K562 (cell line): Measurements from ENCODE around the gene KIAA0825. TPM values are rescaled to one million over a fixed set of nuclear protein-coding genes. Genes with fewer than 3 reads are reported as not detected.

Experiments used
- ATAC-seq: fragments of 200-7000 bp; cut with Tn5 transposase; 3 replicates; pipeline ENCODE4 v1.9.1; 2020; ENCODE audit warnings: moderate library complexity
- BruUV-seq: library from RNA; stranded (reverse); fragments of 400-500 nt; replicated peaks from 2 replicates; lab custom pipeline; 2021; lab: Mats Ljungman, UMichigan
- CTCF ChIA-PET: fragments of 300-600 bp; formaldehyde crosslinking; extraction: SDS; loops from one replicate; lab custom pipeline; 2021; ENCODE audit warnings: low intra/inter-chr PET ratio; lab: Yijun Ruan, JAX
- POLR2A ChIA-PET: fragments of 300-600, 350-650 bp; sonication (Branson Sonifier 250); formaldehyde crosslinking; extraction: SDS; loops from one replicate; lab custom pipeline; 2021; ENCODE audit warnings: antibody characterized with exemption, inconsistent platforms; lab: Yijun Ruan, JAX
- DNase-seq, 4 experiments: peaks; one replicate each; pipeline versions ENCODE4 v3.0.0 to v3.0.0-alpha.2; 2011 to 2018; ENCODE audit warnings: low spot score in 3 of 4, mixed read lengths in 3 of 4; ENCODE audit errors: extremely low read depth in 1 of 4
- FAIRE-seq: peaks from 2 replicates; lab custom pipeline; 2011; peaks lifted over from hg19 to GRCh38; lab: Jason Lieb, UNC
- H2AFZ ChIP-seq: 2 replicates; pipeline ENCODE4 v1.6.0; 2011; ENCODE audit warnings: low read depth, low read length, control low read depth, inconsistent platforms
- H3K27ac ChIP-seq: fragments of 200-600 bp; 3 replicates; pipeline ENCODE4 v1.8.0; 2011; ENCODE audit warnings: low read depth, mild to moderate bottlenecking, control low read depth, inconsistent platforms, low read length, moderate library complexity, mixed read lengths; ENCODE audit errors: extremely low read depth
- H3K27me3 ChIP-seq, 2 experiments: fragments of 300-600 bp in 1 of 2; 2 replicates in 1 of 2; 3 replicates in 1 of 2; pipeline versions ENCODE4 v1.6.0 to v1.8.0; 2011; ENCODE audit warnings: inconsistent platforms in 2 of 2, low read length in 2 of 2, mild to moderate bottlenecking in 1 of 2, mixed read lengths in 1 of 2, moderate library complexity in 1 of 2; ENCODE audit not compliant: control insufficient read depth in 2 of 2, insufficient read depth in 2 of 2
- H3K36me3 ChIP-seq: fragments of 300-600 bp; 3 replicates; pipeline ENCODE4 v1.8.0; 2011; ENCODE audit warnings: mild to moderate bottlenecking, low read length, inconsistent platforms; ENCODE audit not compliant: control insufficient read depth, insufficient read depth
- H3K4me1 ChIP-seq, 2 experiments: fragments of 200-600 bp in 1 of 2; replicated peaks in 1 of 2; 2 replicates in 1 of 2; 3 replicates in 1 of 2; pipeline versions ENCODE4 v1.5.1 to v1.8.0; 2011; ENCODE audit warnings: inconsistent platforms in 2 of 2, low read length in 2 of 2, mild to moderate bottlenecking in 1 of 2, mixed read lengths in 1 of 2, moderate library complexity in 1 of 2; ENCODE audit not compliant: control insufficient read depth in 2 of 2, insufficient read depth in 2 of 2
- H3K4me2 ChIP-seq: 2 replicates; pipeline ENCODE4 v1.6.1; 2011; ENCODE audit warnings: low read length, control low read depth, inconsistent platforms, mixed read lengths; ENCODE audit not compliant: insufficient read depth
- H3K4me3 ChIP-seq: fragments of 200-600 bp; sonication (generic), shearing (Covaris generic); 2 replicates; pipeline ENCODE4 v1.5.1; 2016; ENCODE audit warnings: control low read depth, inconsistent platforms
- H3K79me2 ChIP-seq: fragments of 200-600 bp; 3 replicates; pipeline ENCODE4 v1.8.0; 2011; ENCODE audit warnings: low read length, inconsistent platforms; ENCODE audit not compliant: control insufficient read depth, insufficient read depth
- H3K9ac ChIP-seq, 2 experiments: 2 replicates each; pipeline versions ENCODE4 v1.6.0 to v1.6.1; 2011; ENCODE audit warnings: low read depth in 2 of 2, low read length in 2 of 2, control low read depth in 1 of 2, inconsistent platforms in 1 of 2, mild to moderate bottlenecking in 1 of 2, mixed read lengths in 1 of 2; ENCODE audit not compliant: insufficient read depth in 1 of 2
- H3K9me1 ChIP-seq: one replicate; pipeline ENCODE4 v1.6.0; 2011; ENCODE audit warnings: inconsistent platforms, mild to moderate bottlenecking, low read length, moderate library complexity; ENCODE audit not compliant: control insufficient read depth, insufficient read depth
- H3K9me3 ChIP-seq: replicated peaks from 2 replicates; pipeline ENCODE4 v1.5.1; 2011; ENCODE audit warnings: low read depth, low read length, inconsistent platforms; ENCODE audit not compliant: control insufficient read depth, insufficient read depth
- H4K20me1 ChIP-seq: replicated peaks from 2 replicates; pipeline ENCODE4 v1.6.1; 2011; ENCODE audit warnings: low read length, inconsistent platforms, mixed read lengths; ENCODE audit not compliant: control insufficient read depth, insufficient read depth
- BMI1 ChIP-seq: fragments of 150-350 bp; IDR thresholded peaks from 2 replicates; pipeline ENCODE4 v1.6.1; 2014; ENCODE audit warnings: low read length
- MECOM ChIP-seq: fragments of 250-450 bp; sonication (Bioruptor Pico); IDR thresholded peaks from 2 replicates; pipeline ENCODE4 v1.8.0; 2022; ENCODE audit warnings: inconsistent platforms
- RCOR1 ChIP-seq, 2 experiments: IDR thresholded peaks; 2 replicates each; pipeline ENCODE4 v1.6.1; 2012; ENCODE audit warnings: low read depth in 2 of 2, low read length in 2 of 2, borderline replicate concordance in 1 of 2, improper control_type of control experiment in 1 of 2
- RFX5 ChIP-seq: IDR thresholded peaks from 2 replicates; pipeline ENCODE4 v1.6.1; 2011; ENCODE audit warnings: low read depth, mild to moderate bottlenecking, improper control_type of control experiment, low read length
- RREB1 ChIP-seq: fragments of 250-450 bp; sonication (Bioruptor Pico); IDR thresholded peaks from 2 replicates; pipeline ENCODE4 v1.4.0; 2020
- TARDBP ChIP-seq: fragments of 450-650 bp; IDR thresholded peaks from 2 replicates; pipeline ENCODE4 v1.6.1; 2016
- TSHZ1 ChIP-seq: fragments of 250-450 bp; sonication (Bioruptor Pico); IDR thresholded peaks from 2 replicates; pipeline ENCODE4 v1.4.0; 2020; ENCODE audit warnings: mild to moderate bottlenecking, moderate library complexity
- ZNF766 ChIP-seq: fragments of 200-800 bp; sonication (Bioruptor generic); conservative IDR thresholded peaks from 2 replicates; pipeline ENCODE4 v1.6.1; 2016; ENCODE audit warnings: missing genetic modification characterization, missing compliant biosample characterization
- in situ Hi-C: fragments of 300-500 bp; cut with MboI; formaldehyde crosslinking; loops from 4 replicates; pipeline ENCODE4 v1.15.0; 2018; ENCODE audit warnings: inconsistent platforms, mixed read lengths
- intact Hi-C: fragments of 100-400 bp; cut with micrococcal nuclease; formaldehyde crosslinking; loops from 2 replicates; pipeline ENCODE4 v1.14.2; 2022
- polyA plus RNA-seq, 8 experiments: library from polyadenylated mRNA; depleted of rRNA in 4 of 8; stranded (reverse) in 5 of 8; unstranded in 3 of 8; fragments of >200 nt; fragmentation: Nextera tagmentation in 2 of 8; fragmentation: Illumina TruSeq in 1 of 8; extraction: Ambion mirVana in 2 of 8; extraction: Trizol in 1 of 8; gene quantifications; 2 replicates each; pipeline versions ENCODE4 v1.2.1 to v1.2.3, GENCODE V29; 2011 to 2014; ENCODE audit warnings: inconsistent platforms in 1 of 8, missing spikeins in 1 of 8
- total RNA-seq, 7 experiments: library from RNA; depleted of rRNA in 6 of 7; stranded (reverse); fragments of >200 nt in 6 of 7; fragmentation: Illumina TruSeq in 2 of 7; extraction: Trizol in 2 of 7; gene quantifications; 2 replicates each; pipeline versions ENCODE4 v1.2.1 to v1.2.3, GENCODE V29; 2011 to 2021; ENCODE audit warnings: low replicate concordance in 1 of 7

Gene KIAA0825
- total and polyA plus RNA-seq, 9 of the 15 experiments (the other 6 are each of a cell fraction or from before 2014, with no cell fraction given) = 0.05 to 0.36 (median 0.16) TPM; not detected in 1

DNA sequence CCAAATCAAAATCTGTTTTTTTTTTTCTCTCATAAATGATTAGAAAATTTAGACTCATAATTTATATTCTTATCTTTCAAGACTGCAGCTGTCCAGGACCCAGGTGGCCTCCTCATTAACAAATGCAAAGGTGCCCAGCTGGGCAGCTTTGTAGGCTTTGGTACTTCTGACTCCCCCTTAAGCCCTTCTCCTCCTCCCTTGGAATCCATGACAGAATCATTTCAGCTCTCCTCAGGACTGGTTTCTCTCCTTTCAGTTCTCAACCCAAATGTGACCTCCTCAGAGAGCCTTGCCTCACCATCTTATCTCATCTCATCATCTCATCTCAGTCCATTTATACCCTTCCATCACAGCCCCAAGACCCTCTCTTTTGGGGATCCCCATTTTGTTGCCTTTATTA lies 221.7 kb downstream of the KIAA0825 start:
- Histone ChIP-seq H3K9me1 (no peaks in the 10 kb centered on the region), H3K4me3 (no peak overlapping the region), H3K4me2 (no peak overlapping the region), H3K36me3 (no peaks in the 10 kb centered on the region), H2AFZ (no peak overlapping the region), H3K27me3 (no peaks in the 10 kb centered on the region), H3K9ac (no peak overlapping the region), H3K4me1 (no peaks in the 10 kb centered on the region), H3K79me2 (no peaks in the 10 kb centered on the region), H3K9me3 (no peaks in the 10 kb centered on the region), H3K27ac (no peak overlapping the region), H4K20me1 (no peaks in the 10 kb centered on the region)
- DNase-seq (no peak), ATAC-seq (no peak), FAIRE-seq (no peak)
- ChIA-PET POLR2A (no interaction called here), CTCF (no interaction called here)
- BruUV-seq = no TSS peak
- intact Hi-C loops (no loop called here), in situ Hi-C loops (no loop called here)
- TF ChIP-seq RFX5 (no peak), TSHZ1 (CRISPR knock-in tag) (no peak), TARDBP (no peak), MECOM (CRISPR knock-in tag) (no peak), ZNF766 (no peak), RREB1 (CRISPR knock-in tag) (no peak), BMI1 (no peak), RCOR1 (IDR thresholded peaks at IDR 0.05; ENCODE audit: borderline replicate concordance in 1 of 2, low read depth in 2 of 2, low read length in 2 of 2) (no peak)
